ENCODE data around the gene FSTL4.

Gene FSTL4

GRCh38 chr5:133520991-133521706 is 91.2 kb downstream of the FSTL4 start:
- H4K20me1 ChIP-seq (ENCODE audit: insufficient read depth, low read length): no peaks in the 10 kb centered on the region
- no peak for TF ChIP-seq CTCF (IDR thresholded peaks at IDR 0.05; ENCODE audit: borderline replicate concordance, extremely low read depth, low read length, poor library complexity, severe bottlenecking)
- TF ChIP-seq EZH2 (IDR thresholded peaks at IDR 0.05; ENCODE audit: borderline replicate concordance, low read depth, low read length, severe bottlenecking): no peak
- DNase-seq: no peak

GRCh38 chr5:133520062-133520461 is 92.3 kb downstream of the FSTL4 start:
- H3K36me3 ChIP-seq (ENCODE audit: insufficient read depth, low read length): no peaks in the 10 kb centered on the region
- no peak overlapping the region for H3K9ac ChIP-seq (ENCODE audit: low read depth, low read length)
- no peaks in the 10 kb centered on the region for H4K20me1 ChIP-seq (ENCODE audit: insufficient read depth, low read length)
- no peak overlapping the region for H3K27ac ChIP-seq (ENCODE audit: low read length)
- peaks cover 9% of the 10 kb centered on the region for H3K27me3 ChIP-seq (ENCODE audit: insufficient read depth, low read length, poor library complexity)
- H3K4me3 ChIP-seq (ENCODE audit: low read depth in 1 of 2, low read length in 2 of 2): no peak overlapping the region
- H3K79me2 ChIP-seq (ENCODE audit: insufficient read depth, low read length): no peaks in the 10 kb centered on the region
- no peak overlapping the region for H2AFZ ChIP-seq (ENCODE audit: low read depth, low read length)
- ATAC-seq (ENCODE audit: insufficient read depth, low read depth) (no peak), DNase-seq (no peak)
- H3K4me1 ChIP-seq (ENCODE audit: insufficient read depth, low read length): no peaks in the 10 kb centered on the region
- H3K4me2 ChIP-seq (ENCODE audit: insufficient read depth, low read length): no peak overlapping the region
- no peak for TF ChIP-seq CTCF (IDR thresholded peaks at IDR 0.05; ENCODE audit: borderline replicate concordance, extremely low read depth, low read length, poor library complexity, severe bottlenecking)
- TF ChIP-seq EZH2 (IDR thresholded peaks at IDR 0.05; ENCODE audit: borderline replicate concordance, low read depth, low read length, severe bottlenecking): no peak
- H3K9me3 ChIP-seq (ENCODE audit: insufficient read depth, low read length, severe bottlenecking): no peaks in the 10 kb centered on the region

More at GRCh38 chr5:133520991-133521706, 91.2 kb downstream of the FSTL4 start:
- no peaks in the 10 kb centered on the region for H3K79me2 ChIP-seq (ENCODE audit: insufficient read depth, low read length)
- no peak overlapping the region for H3K9ac ChIP-seq (ENCODE audit: low read depth, low read length)
- no peak for ATAC-seq (ENCODE audit: insufficient read depth, low read depth)
- no peak overlapping the region for H3K4me3 ChIP-seq (ENCODE audit: low read depth in 1 of 2, low read length in 2 of 2)
- no peak overlapping the region for H2AFZ ChIP-seq (ENCODE audit: low read depth, low read length)
- no peak overlapping the region for H3K27ac ChIP-seq (ENCODE audit: low read length)
- H3K9me3 ChIP-seq (ENCODE audit: insufficient read depth, low read length, severe bottlenecking): no peaks in the 10 kb centered on the region
- no peak overlapping the region for H3K4me2 ChIP-seq (ENCODE audit: insufficient read depth, low read length)
- H3K4me1 ChIP-seq (ENCODE audit: insufficient read depth, low read length): no peaks in the 10 kb centered on the region
- no peaks in the 10 kb centered on the region for H3K36me3 ChIP-seq (ENCODE audit: insufficient read depth, low read length)
- peaks cover 11% of the 10 kb centered on the region for H3K27me3 ChIP-seq (ENCODE audit: insufficient read depth, low read length, poor library complexity)

DNA sequence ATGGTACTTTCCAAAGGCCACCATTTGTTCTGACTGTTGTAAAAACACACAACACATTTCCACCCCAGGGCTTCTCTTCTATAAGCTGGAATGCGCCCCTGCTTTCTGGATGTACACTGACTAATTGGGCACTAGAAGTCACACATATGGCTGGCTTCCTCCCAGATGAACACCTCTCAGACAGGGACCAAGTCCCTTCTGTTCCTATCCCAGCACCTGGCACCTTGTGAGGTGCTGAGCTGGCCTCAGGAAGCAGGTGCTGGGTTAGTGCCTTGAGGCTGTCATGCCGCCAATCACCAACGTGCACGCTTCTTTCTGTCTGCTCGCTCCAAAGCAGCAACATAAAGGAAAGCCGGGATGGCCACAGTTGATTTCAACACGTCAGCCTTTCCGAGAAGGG is 93.2 kb downstream of the FSTL4 start:
- Histone ChIP-seq H2AFZ (ENCODE audit: low read depth, low read length) (no peak overlapping the region), H3K9ac (ENCODE audit: low read depth, low read length) (no peak overlapping the region), H3K4me2 (ENCODE audit: insufficient read depth, low read length) (no peak overlapping the region), H3K4me3 (ENCODE audit: low read depth in 1 of 2, low read length in 2 of 2) (no peak overlapping the region), H3K9me3 (ENCODE audit: insufficient read depth, low read length, severe bottlenecking) (no peaks in the 10 kb centered on the region), H3K4me1 (ENCODE audit: insufficient read depth, low read length) (no peaks in the 10 kb centered on the region), H3K27me3 (ENCODE audit: insufficient read depth, low read length, poor library complexity) (peaks cover 7% of the 10 kb centered on the region), H3K36me3 (ENCODE audit: insufficient read depth, low read length) (no peaks in the 10 kb centered on the region), H3K79me2 (ENCODE audit: insufficient read depth, low read length) (no peaks in the 10 kb centered on the region), H3K27ac (ENCODE audit: low read length) (no peak overlapping the region), H4K20me1 (ENCODE audit: insufficient read depth, low read length) (no peaks in the 10 kb centered on the region)
- no peak for DNase-seq
- no peak for TF ChIP-seq EZH2 (IDR thresholded peaks at IDR 0.05; ENCODE audit: borderline replicate concordance, low read depth, low read length, severe bottlenecking)
- TF ChIP-seq CTCF (IDR thresholded peaks at IDR 0.05; ENCODE audit: borderline replicate concordance, extremely low read depth, low read length, poor library complexity, severe bottlenecking): no peak
- ATAC-seq (ENCODE audit: insufficient read depth, low read depth): no peak
